Endothelial cell of hepatic sinusoid (primary cell): ENCODE measurements around the gene FAAP20.

ENCODE experiments used
- in situ Hi-C: cut with HindIII; loops from 2 replicates; pipeline ENCODE4 v1.10.0; 2017; ENCODE audit warnings: low sequenced_read_pairs

The FAAP20 gene

DNA sequence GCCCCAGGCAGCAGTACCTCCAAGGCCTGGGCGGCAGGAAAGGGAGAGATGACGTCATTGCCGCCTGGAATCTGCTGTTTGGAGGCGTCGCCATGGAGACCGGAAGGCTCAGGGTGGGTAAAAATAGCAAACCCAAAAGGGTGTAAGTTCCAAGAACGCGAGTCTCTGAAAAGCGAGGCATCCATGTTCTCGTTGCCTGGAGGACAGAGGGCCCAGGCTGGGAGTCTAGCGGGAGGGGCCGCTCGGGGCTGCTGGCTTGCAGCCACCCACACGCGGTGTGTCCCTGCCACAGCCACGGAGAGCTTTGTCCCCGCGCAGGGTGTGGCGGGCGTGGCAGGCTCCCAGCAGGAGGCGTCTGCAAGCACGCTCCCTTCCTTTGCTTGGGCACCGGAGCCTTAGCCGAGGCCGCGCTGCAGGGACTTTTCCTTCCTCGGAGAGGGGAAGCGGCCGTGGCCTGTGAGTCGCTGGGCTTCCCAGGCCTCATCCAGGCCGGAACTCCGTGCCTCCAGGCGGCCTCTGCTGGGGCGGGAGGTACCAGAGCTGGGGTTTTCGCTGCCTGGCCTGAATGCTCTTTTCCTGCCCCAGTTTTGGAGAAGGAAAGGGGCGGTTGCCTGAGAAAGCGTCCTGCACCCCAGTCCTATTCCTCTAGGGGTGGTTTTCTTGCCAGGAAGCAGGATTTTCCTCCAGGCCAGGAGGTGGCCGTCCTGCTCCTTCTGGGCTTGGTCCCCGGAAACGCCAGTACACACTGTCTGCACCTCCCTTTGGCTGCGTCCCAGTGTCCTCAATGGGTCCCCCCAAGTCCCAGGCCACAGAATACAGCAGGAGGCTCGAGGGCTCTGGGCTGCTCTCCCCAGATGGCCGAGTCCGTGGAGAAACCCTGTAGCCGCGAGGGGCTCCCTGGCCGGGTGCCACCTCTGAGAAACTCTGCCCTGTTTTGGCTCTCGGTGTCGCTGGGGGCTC lies 18.2 kb upstream of the FAAP20 start:
- in situ Hi-C loops: no loop called here

DNA sequence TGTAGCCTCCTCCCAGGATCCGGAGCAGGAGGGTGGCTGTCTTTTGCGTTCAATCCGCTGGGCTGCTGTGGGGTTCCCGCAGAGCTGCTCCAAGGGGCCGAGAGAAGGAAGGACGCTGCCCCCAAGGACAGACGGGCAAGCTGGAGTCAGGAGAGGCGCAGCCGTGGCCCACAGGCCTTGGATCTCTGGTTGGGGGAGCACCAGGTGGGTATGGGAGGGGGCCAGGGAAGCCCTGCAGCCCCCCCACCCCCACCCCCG lies 17.6 kb upstream of the FAAP20 start:
- in situ Hi-C loops: no loop called here

DNA sequence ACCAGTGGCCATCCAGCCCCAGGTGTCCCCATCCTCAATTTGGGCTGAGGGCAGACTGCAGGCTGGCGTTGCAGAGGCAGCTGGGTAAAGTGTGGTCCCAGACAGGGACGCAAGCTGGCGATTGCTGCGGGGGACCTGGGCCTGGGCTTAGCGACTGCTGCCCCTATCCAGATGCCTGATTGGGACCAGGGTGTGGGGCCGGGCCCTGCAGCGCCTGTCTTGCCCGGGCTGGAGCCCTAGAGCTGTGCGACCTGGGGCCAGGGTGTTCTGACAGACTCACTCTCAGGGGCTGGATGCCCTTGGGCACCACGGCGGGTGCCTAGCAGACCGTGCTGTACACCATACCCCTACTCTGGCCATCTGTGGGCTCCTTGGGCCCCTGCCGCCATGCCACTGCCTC lies 16.2 kb upstream of the FAAP20 start:
- in situ Hi-C loops: no loop called here

DNA sequence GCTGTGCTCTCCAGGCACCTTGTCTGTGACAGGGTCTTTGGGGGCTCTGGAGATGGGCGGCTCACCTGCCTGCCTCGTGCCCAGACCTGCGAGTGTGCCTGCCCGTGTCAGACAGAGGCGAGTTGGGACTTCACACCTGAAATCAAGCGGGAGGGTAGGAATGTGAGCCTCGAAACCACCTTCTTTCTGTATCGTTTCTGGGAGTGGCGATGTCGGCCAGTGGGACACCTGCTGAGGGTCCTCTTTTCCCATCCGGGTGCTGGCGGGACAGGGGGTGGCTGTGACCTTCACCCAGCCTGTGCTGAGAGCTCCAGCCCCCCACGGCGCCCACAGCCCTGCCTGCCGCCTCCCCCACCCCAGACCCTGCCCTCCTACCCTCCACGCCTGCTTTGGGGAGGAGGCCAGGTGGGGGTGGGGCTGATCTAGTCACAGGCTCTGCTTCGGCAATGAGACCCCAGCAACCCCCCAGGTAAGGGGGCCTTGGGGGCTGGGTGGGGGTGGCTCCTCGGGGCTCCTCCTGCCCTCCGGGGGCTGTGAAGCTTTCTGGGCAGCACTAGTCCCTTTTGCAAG lies 15.6 kb upstream of the FAAP20 start:
- in situ Hi-C loops: no loop called here

DNA sequence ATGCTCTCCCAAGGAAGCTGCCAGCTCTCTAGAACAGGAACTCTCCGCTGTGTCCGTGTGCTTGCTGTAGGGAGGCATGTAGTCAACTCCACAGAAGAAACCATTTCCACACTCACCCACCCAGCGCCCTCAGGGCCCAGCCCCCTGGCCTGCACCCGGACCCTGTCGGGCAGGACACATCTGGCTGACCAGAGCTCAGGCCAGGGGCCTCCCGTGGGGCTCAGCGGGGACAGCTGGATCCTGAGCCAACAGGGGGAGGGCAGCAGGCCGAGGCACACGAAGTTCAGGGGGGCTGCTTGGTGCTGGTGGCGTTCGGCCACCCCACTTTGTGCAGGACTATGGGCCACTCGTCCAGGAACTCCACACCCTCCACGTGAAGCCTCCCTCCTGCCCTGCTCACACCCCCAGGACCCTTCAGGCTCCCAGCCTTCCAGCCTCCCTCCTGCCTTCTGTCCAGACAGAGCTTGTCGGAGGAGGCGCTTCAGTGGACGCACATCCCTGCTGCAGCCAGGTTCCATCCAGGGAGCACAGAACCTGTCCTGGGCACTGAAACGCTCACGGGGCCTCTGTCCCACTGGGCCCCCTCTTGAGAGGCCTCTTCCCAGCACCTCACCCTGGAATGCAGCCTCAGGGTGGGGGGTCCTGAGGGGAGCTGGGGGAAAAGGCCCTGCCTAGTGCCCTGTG lies 15.0 kb upstream of the FAAP20 start:
- in situ Hi-C loops: no loop called here

DNA sequence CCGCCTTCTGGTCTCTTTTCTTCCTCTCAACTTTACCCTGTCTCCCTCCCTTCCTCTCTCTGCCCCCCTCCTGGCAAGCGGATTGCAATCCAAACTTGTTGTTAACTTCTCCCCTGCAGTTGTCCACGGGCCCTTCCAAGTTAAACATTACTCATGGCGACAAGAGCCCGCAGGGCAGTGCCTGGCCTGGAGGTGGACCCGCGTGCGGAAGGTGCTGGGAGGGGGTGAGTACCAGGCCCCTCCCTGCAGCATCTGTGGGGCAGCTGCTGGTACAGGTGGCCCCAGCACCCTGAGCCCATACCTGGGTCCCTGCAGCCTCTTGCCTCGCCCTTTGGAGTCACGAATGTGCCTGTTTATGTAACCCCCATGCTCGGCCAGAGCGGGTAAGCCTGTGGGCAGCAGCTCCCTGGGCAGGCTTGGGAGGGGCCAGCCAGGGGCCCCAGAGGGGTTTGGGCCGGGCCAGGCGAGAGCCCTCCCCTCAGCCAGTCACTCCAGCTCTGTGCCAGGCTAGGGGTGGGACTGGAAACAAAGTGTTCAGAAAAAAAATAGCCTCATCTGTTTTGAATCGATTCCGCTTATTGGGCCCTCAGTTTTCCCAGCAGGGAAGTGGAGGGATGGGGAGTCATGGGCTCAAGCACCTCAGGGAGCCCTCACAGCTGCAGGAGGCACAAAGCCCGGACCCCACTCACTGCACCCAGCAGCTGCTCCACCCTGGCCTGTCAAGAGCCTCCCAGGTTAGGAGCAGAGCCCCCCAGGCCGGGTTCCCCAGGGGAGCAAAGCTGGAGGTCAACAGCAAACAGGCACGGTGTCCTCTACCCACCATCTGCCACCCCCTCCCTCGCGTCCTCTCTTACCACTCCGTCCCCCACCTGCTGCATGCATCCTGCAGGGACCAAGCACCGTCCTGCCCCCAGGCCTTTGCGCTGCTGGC lies 14.0 kb upstream of the FAAP20 start:
- in situ Hi-C loops: no loop called here

DNA sequence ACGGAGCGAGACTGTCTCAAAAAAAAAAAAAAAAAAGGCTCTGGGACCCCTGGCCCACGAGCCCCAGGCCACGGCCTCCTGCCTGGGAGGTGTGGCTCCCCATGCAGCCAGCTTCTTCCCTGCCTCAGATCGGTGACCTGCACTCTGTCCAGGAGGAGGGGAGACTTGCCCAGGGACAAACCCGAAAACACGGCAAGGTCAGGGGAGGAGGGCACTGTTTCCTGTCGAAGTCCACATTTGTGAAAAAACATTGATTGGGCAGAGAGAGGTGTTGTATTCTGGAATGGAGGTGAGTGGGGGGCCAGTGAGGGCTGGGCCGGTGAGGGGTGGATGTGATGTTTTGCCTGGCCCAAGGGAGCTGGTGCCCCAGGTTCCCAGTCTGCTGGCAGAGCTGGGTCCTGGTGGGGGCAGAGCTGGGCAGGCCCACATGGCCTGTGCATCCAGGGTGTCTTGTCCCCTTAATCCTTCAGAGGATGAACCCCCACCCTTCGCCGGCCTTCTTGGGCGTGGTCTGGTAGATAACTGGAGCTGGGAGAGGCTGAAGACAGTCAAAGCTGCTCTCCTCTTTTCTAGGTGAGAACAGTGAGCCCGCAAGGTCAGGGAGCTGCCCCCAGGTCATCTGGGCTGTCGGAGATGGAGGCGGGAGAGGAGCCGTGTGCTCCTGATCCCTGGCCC lies 12.4 kb upstream of the FAAP20 start:
- in situ Hi-C loops: no loop called here

DNA sequence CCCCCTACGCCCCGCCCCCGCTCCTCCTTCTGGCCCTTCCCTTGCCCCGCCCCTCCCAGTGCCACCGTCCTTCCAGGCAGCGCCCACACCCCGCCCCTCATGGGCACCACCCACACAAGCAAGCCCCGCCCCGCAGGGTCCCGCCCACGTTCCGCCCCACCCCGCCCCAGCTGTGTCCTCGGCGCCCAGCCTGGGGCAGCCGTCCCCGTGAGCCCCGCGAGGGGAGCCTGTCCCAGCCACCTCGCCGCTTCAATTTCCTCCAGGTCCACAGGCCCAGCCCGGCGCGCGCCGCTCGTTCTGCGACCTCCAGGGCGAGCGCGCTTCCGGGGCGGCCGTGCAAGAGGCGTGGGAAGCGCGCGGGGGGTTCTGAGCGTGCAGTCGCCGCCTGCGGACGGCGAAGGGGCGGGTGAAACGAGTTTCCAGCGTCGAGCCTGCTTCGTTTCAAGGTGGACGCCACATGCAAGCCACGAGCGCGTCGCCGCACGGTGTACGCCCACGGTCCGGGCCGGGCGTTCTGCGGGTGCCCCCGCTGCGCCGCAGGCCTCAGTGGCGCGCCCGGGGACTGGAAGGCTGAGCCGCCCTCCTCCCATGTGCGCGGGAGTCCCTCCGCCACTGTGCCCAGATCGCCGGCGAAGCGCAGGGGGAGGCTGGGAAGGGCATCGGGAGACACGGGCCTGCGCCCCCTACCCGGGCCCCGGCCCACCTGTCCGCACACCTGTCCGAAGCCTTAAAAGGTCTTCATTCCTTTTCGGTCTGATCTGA lies 10.8 kb upstream of the FAAP20 start:
- in situ Hi-C loops: no loop called here

DNA sequence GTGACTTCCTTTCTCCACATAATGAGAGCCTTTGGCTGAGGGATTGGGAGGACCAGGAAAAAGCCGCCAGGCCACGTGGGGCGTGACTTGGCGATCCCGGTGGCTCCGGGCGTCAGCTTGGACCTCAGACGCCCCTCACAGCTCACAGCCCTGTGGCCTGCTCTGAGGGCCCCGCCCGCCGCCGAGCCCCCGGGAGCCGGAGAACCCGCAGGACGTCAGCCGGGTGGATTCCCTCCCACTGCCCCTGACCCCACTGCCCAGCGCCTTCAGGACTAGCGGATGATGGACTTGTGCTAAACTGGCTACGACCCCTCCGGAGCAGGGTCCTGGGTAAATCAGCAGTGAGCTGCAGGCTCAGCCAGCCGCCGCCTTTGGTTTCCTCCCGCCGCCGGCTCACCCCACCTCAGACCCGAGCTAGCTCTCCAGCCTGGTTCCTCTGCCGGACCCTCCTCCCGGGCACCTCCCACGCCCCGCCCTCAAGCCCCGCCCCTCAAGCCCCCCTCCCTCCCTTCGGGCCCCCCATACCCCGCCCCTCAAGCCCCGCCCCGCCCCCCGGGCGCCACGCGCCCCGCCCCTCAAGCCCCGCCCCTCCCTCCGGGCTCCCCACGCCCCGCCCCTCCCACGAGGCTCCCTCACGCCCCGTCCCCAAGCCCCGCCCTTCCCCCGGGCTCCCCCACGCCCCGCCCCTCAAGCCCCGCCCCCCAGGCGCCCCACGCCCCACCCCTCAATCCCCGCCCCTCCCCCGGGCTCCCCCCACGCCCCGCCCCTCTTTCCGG lies 10.0 kb upstream of the FAAP20 start:
- in situ Hi-C loops: no loop called here

DNA sequence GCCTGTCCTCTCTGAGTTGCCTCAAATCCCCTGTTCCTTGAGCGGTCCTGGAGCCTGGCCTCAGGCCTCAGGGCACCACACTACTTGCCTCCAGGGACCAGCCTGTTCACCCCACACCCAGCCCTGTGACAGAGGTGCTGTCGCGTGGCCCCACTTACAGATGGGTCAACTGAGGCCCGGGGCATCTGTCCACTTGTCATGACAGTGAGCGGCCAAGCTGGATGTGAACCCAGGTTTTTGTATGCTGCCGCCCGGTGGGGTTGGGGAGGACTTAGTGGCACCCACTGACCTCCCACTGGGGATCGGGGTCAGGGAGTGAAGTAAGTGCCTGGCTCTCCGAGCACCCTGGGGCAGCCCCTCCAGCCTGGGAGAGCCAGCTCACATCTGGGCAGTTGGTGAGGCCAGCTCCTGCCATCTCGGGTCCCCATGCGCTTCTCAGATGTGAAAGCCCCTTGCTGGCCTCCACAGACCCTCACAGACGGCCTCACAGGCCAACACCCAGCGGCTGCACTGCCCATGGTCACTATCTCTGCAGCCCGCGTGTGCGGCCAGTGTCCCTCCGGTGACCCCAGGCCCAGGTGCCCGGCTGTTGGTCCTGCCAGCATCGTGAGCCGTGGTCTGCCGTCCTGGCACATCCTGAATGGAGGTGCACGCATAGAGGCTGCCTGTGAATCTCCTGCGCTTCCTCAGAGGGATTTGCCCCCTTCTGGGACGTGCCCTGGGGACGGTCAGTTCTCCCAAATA lies 9.3 kb upstream of the FAAP20 start:
- in situ Hi-C loops: no loop called here

DNA sequence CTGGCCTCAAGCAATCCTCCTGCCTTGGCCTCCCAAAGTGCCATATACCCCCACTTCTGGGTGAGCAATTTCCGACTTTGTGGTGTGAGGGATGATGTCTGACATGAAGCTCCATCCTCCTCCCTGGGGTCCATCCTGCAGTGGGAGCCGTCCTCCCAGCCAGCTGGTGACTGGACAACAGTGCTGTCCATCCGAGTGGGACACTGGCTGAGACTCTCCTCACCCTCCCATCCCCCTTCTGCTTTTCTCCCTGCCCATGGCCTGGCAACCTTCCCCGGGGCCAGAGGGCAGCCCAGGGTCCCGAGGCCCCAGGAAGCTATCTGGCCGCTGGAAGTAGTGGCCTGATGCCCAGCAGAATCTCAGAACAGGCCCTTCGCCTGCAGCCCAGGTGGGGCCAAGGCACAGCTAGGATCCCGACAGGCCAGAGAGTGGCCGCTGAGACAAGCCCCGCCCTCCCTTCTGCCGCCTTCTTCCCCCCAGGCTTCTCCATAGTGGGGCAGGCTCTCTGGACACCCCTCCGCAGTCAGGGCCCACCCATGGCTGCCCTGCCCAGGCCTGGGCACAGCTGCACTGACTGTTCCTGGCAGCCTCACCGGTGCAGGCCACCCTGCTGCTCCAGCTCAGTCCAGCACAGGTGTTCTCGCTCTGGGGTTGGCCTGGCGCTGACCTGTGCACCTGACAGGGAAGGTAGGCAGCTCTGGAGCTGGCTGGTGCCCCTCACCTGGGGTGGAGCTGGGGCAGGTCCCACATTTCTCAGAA lies 8.4 kb upstream of the FAAP20 start:
- in situ Hi-C loops: no loop called here

DNA sequence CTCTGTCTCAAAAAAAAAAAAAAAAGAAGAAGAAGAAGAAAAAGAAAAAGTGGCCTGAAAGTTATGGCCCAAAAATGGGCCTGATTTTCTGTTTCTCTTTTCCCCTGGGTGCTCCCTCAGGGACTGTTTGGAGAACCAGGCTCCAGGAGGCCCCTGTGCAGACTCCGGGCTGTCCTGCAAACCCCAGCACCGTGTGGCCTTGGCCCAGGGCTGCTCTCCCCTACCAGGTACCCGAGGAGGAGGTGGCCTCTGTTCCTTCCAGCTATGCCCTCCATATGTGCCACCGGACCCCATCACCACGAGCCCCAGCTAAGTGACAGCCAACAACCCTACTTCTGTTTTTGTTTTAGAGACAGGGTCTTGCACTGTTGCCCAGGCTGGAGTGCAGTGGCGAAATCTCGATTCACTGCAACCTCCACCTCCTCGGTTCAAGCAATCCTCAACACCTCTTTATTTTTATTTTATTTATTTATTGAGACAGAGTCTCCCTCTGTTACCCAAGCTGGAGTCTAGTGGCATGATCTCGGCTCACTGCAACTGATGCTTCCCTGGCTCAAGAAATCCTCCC lies 7.5 kb upstream of the FAAP20 start:
- in situ Hi-C loops: no loop called here

DNA sequence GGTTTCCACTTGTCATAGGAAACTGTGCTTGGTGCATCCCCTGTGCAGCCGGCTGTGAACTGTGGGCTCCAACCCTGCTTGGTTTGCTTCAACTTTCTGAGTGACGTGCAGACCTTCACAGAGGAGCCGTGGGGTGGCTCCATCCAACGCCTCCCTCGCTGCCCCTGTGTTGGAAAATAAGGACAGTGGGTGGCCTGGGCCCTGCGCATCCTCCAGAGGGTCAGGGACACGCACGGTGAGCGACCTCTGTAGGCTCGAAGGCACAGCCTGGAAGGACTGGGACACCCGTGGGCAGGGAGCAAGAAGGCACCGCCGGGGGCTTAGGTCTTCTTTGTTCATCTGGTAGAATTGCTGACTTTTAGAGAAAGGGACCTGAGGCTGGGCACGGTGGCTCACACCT lies 6.5 kb upstream of the FAAP20 start:
- in situ Hi-C loops: no loop called here

DNA sequence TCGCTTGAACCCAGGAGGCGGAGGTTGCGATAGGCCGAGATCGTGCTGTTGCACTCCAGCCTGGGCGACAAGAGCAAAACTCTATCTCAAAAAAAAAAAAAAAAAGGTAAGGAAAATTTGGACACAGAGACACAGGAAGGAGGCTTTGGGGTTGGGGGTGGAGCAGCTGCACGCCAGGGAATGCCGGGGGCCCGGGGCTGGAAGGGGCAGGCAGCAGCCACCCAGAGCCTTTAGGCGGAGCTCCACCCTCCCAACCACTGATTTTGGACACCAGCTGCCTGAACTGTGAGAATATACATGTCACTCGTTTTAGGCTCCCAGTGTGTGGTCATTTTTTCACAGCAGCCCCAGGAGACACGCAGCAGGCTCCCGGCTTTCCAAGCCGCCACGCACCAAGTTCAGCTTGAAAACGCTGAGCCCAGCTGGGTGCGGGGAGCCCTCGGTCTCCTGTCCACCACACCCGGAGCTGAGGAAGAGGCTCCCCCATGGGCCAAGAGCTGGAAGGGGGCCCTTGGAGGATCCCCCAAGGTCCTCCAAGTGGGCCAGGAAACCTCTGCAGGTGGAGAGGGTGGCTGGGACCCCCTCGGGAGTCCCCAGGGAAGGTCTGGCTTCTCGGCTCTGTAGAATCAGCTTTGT lies 5.9 kb upstream of the FAAP20 start:
- in situ Hi-C loops: no loop called here

DNA sequence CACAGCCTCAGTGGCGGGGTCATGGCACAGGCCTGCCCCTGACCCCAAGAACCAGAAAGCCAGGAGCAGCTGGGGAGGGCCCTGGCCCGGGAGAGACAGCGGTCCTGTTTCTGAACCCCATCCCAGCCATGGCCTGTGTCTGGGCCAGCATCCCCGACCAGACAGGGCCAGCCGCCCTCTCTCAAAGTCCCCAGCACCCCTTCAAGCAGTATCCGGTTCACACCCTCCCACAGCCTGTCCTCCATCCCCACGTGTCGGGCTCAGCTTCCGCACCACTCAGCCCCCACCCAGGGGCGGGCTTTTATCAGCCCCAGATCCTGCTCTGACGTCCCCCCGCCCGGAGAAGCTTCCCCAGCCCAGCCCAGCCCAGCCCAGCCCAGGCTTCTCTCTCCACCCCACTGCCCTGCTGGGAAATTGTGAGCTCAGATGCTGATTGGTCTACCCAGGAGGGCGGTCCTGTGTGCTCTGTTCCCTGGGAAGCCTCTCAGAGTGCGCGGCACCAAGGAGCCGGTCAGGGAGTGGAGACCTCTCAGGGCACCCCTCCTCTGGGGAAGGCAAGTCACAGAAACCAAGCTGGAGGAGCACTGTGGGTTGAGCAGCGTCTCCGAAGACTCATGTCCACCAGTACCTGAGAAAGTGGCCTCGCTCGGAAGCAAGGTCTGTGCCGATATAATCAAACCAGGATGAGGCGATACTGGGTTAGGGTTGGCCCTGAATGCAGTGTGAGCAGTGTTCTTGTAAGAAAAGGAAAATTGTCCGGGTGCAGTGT lies 4.7 kb upstream of the FAAP20 start:
- in situ Hi-C loops: loop anchor here (5.0 to 10.0 kb wide), 6 partner anchors 73 to 316 kb away; no protein-coding TSS in a partner anchor

DNA sequence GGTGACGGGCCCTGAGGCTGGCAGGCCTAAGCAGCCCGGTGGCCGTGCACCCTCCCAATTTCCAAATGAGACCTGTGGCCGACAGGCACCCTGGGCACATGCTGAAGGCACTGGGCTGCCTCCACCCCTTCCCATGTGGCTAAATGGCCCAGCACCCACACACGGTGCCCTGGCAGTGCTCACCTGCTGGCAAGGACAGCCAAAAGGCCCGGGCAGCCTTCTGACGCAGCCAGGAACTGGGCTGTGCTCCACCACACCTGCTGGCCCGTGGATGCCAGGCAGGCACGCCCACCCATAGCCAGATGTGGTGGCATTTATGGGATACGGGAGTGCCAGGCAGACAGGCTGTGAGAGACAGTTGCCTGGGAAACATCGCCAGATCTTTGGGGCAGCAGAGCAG lies 4.0 kb upstream of the FAAP20 start:
- in situ Hi-C loops: loop anchor here (5.0 to 10.0 kb wide), 6 partner anchors 74 to 316 kb away; no protein-coding TSS in a partner anchor
